Peyer's patch (tissue), 4 donors: ENCODE measurements around the gene PRPS1L1. TPM values are rescaled to one million over a fixed set of nuclear protein-coding genes. Genes with fewer than 3 reads are reported as not detected.

ENCODE experiments used
- DNase-seq, 3 donors: peaks; one replicate each; pipeline ENCODE4 v3.0.0-alpha.2; 2017 to 2019
- H3K27ac ChIP-seq, 4 donors: fragments of 200-600 bp; sonication (generic); one replicate each; pipeline ENCODE4 v1.5.1; 2016 to 2019
- H3K27me3 ChIP-seq, 2 donors: fragments of 200-600 bp; sonication (generic); one replicate each; pipeline ENCODE4 v1.5.1; 2019
- H3K36me3 ChIP-seq, 3 donors: fragments of 200-600 bp; sonication (generic); one replicate each; pipeline ENCODE4 v1.5.1; 2016 to 2019
- H3K4me1 ChIP-seq, 4 donors: fragments of 200-600 bp; sonication (generic); one replicate each; pipeline ENCODE4 v1.5.1; 2016 to 2019
- H3K4me3 ChIP-seq, 4 donors: fragments of 200-600 bp; sonication (generic); 1 replicate in 3 of 4; 2 replicates in 1 of 4; pipeline ENCODE4 v1.5.1; 2016 to 2019; ENCODE audit warnings: mild to moderate bottlenecking in 1 of 4
- H3K9me3 ChIP-seq, 4 donors: fragments of 200-600 bp; sonication (generic); one replicate each; pipeline ENCODE4 v1.5.1; 2016 to 2019; ENCODE audit warnings: mild to moderate bottlenecking in 1 of 4
- CTCF ChIP-seq, 6 experiments: fragments of 450-650 bp in 4 of 6; fragments of 200-600 bp in 2 of 6; sonication (generic) in 1 of 6; IDR thresholded peaks; one replicate each; pipeline ENCODE4 v1.5.1; 2017 to 2019; ENCODE audit warnings: antibody characterized with exemption in 6 of 6, mild to moderate bottlenecking in 3 of 6, moderate library complexity in 1 of 6
- POLR2A ChIP-seq, 2 donors: fragments of 450-650 bp; IDR thresholded peaks; one replicate each; pipeline ENCODE4 v1.5.1; 2017; ENCODE audit warnings: antibody characterized with exemption in 2 of 2, mild to moderate bottlenecking in 2 of 2, moderate library complexity in 2 of 2
- total RNA-seq, 4 donors: library from RNA; depleted of rRNA; stranded (reverse); fragments of >200 nt; gene quantifications; one replicate each; pipeline ENCODE4 v1.1.0, GENCODE V29; 2016

The PRPS1L1 gene
- total RNA-seq, result not detected

DNA sequence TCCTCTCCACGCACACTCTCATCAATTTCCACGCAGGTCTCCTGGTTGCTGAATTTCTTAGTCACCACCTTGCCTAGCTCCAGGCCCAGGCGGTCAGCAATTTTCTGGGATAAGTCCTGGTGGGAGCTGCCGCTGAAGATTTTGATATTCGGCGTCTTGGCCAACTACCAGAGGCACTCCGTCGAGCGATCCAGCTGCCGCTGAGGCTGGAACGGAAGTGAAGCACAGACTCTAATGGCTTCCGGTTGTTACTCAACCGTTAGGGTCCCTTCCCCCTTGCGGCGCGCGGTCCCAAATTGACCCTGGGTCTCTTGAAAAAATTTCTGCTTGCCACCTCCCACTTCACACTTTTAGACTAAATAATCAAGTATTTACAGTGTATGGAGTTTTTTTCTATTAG, at the start of gene PRPS1L1:
TSS of gene PRPS1L1 (minus strand) at position 219 of the 400 bp plus-strand sequence.
- no peak for DNase-seq
- Histone ChIP-seq H3K36me3 (no peaks in the 10 kb centered on the region), H3K9me3 (no peaks in the 10 kb centered on the region), H3K27me3 (no peaks in the 10 kb centered on the region), H3K27ac (no peak within 1 kb of the TSS), H3K4me3 (no peak within 1 kb of the TSS), H3K4me1 (no peaks in the 10 kb centered on the region)
- TF ChIP-seq POLR2A (IDR thresholded peaks at IDR 0.05) (no peak), CTCF (IDR thresholded peaks at IDR 0.05) (no peak)

GRCh38 chr7:18076461-18076860, 48.8 kb upstream of the PRPS1L1 start:
- TF ChIP-seq POLR2A (IDR thresholded peaks at IDR 0.05) (no peak), CTCF (IDR thresholded peaks at IDR 0.05) (no peak)
- Histone ChIP-seq H3K27ac (no peak overlapping the region), H3K9me3 (no peaks in the 10 kb centered on the region), H3K27me3 (no peaks in the 10 kb centered on the region), H3K4me1 (no peaks in the 10 kb centered on the region), H3K4me3 (no peak overlapping the region), H3K36me3 (no peaks in the 10 kb centered on the region)
- no peak for DNase-seq

- Histone ChIP-seq H3K27me3 (no peaks in the 10 kb centered on the region), H3K4me3 (no peak overlapping the region), H3K27ac (no peak overlapping the region), H3K9me3 (no peaks in the 10 kb centered on the region), H3K4me1 (no peaks in the 10 kb centered on the region), H3K36me3 (no peaks in the 10 kb centered on the region)
- no peak for TF ChIP-seq POLR2A (IDR thresholded peaks at IDR 0.05)
- TF ChIP-seq CTCF (IDR thresholded peaks at IDR 0.05), result no peak
- DNase-seq, result no peak
These were observed 41.1 kb upstream of the PRPS1L1 start for GRCh38 chr7:18068745-18069144.

DNA sequence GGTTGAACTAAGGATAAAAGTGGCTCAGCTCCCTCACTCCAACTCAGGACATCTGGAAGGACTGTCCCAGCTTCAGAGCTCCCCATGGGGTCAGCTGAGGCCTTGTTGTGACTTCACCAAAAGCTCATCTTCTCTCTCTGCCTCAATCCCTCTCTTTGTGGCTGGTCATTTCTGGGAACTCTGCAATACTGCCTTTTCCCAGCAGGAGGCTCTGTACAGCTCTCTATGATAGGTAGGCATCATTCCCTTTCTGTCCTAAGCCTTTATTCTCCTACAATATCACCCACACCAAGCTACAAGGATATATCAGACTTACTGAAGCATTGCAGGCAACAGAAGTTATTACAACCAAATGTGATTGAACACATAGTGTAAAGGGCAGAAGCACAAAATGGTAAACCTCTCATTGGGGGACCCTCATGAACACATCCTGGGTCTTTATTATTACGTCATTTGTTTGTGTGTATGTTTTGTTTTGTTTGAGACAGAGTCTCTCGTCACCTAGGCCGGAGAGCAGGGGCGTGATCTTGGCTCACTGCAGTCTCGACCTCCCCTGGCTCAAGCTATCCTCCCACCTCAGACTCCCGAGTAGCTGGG, 36.7 kb upstream of the PRPS1L1 start:
- TF ChIP-seq CTCF (IDR thresholded peaks at IDR 0.05) (peak in 4 of 6 experiments; percentile 22 to 47 (median 42)), POLR2A (IDR thresholded peaks at IDR 0.05) (no peak)
- Histone ChIP-seq H3K4me3 (no peak overlapping the region), H3K27me3 (no peaks in the 10 kb centered on the region), H3K9me3 (no peaks in the 10 kb centered on the region), H3K36me3 (no peaks in the 10 kb centered on the region), H3K27ac (no peak overlapping the region), H3K4me1 (no peaks in the 10 kb centered on the region)
- DNase-seq, result peak in 1 of 3 donors; percentile 50

DNA sequence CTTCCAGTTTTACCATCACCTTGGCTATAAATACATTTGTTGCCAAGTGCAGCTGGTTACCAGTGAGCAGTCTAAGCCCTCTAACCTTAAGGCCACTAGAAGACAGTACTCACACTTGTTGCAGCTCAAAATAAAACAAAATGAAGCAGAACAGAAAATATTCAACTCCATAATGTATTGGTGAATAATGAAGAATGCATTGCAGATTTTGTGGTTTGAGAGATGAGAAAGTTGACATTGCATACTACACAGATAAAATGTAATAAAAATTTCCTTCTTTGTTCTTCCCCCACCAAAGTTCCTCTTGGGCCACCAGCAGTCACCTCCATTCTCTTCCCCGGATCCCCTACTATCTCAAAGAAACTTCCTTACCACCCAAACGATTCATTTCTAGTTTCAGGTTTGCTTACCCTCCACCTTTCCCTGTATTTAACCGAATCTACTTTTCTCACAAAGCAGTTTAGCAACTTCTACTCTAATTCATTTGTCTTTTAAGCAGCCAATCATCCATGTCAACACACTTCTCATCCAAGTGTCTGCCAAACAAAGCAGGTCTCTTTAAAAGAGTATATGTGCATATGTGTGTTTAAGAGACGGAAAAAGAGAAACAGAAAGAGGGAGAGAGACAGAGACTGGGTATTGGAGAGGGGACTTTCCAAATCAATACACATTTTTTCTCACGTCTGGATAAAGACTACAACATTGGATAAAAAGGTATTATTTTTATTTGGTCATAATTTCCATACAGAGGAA, 35.7 kb upstream of the PRPS1L1 start:
- no peaks in the 10 kb centered on the region for H3K4me1 ChIP-seq
- H3K9me3 ChIP-seq, result no peaks in the 10 kb centered on the region
- H3K27ac ChIP-seq, result no peak overlapping the region
- no peak for TF ChIP-seq CTCF (IDR thresholded peaks at IDR 0.05)
- no peak for TF ChIP-seq POLR2A (IDR thresholded peaks at IDR 0.05)
- no peaks in the 10 kb centered on the region for H3K27me3 ChIP-seq
- no peak overlapping the region for H3K4me3 ChIP-seq
- DNase-seq, result no peak
- H3K36me3 ChIP-seq, result no peaks in the 10 kb centered on the region
